T1000 (cell line): ENCODE measurements around the gene EIF2AK3.

Experiments used
- DNase-seq: peaks from one replicate; lab custom pipeline; 2025; ENCODE audit warnings: mixed read lengths; lab: John Stamatoyannopoulos, UW

Gene EIF2AK3

DNA sequence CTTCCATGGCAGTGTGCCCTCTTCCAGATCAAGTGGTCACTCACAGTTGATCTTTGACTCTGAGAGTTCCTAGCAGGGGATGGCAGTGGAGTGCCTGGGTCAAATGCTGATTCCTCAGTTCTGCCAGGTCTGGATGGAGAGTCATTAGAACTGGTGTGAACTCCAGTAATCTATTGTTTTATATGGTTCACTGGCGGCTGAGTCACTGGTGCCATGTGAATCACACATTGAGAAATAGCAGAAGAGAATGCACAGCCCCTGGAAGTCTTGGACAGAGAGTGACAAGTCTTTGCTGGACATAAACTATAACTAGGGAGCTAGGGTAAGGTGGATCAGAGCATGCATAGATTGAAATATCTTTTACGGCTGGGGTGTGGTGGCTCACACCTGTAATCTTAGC lies 86.9 kb downstream of the EIF2AK3 start:
- DNase-seq = no peak

DNA sequence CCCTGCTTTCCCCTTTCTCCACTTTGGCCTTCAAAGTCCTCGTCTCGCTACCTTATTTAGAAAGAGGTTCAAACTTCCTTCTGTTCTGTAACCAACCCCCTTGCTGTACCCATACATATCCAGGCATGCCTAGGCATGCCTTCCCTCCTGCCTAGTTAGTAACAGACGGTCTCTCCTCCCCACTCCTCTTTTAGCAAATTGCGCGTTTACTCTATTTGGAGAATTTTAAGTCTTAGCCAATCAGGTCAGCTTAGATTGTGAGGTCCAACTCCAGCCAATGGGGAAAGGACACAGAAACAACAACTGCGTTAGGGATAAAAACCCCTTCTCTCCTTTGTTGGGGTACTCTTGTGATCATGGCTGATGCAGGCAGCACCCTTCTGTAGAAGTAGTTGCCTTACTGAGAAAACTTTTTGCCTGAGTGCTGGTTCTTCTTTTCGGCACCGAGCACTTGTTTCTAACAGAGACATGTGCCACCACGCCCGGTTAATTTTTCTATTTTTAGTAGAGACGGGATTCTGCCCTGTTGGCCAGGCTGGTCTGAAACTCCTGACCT lies 88.8 kb downstream of the EIF2AK3 start:
- no peak for DNase-seq

- DNase-seq = no peak
Observed at GRCh38 chr2:88537640-88538039, 89.6 kb downstream of the EIF2AK3 start.

- no peak for DNase-seq
Observed at GRCh38 chr2:88530081-88530480, 97.2 kb downstream of the EIF2AK3 start.

- no peak for DNase-seq
Observed at GRCh38 chr2:88521445-88522073, 105.7 kb downstream of the EIF2AK3 start.

DNA sequence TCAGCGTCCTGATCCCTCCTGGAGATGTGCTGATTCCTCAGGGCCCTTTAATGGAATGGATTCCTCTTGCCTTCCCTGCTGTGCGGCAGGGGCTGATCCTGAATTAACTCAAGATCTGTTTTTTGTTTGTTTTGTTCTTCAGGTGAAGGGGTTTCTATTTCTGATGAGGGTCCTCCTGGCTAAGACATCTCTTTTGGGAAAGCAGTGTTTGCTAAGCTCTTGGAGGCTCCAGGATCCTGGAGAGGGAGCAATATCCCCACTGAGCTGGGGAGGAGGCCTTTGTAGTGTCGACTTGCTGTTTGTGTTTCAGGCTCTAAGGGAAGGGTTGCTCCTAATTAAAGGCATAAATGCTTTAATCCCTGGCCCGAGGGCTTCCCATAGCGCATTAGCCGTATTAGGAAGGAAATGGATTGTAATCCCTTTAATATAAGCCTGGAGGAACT lies 109.5 kb downstream of the EIF2AK3 start:
- no peak for DNase-seq
